HG03575 (cell line): ENCODE data around the gene PLEKHF1.

ENCODE experiments used
- ATAC-seq: cut with Tn5 transposase; IDR thresholded peaks from one replicate; pipeline ENCODE4 v1.9.1; 2021; ENCODE audit not compliant: unreplicated experiment, insufficient number of reproducible peaks, low FRiP score; ENCODE audit errors: extremely low read depth

The PLEKHF1 gene

GRCh38 chr19:29675120-29675649 is 9.9 kb downstream of the PLEKHF1 start:
- ATAC-seq = no peak

GRCh38 chr19:29675650-29676186 is 10.5 kb downstream of the PLEKHF1 start:
- no peak for ATAC-seq

GRCh38 chr19:29676586-29676985 is 11.3 kb downstream of the PLEKHF1 start:
- ATAC-seq = no peak

GRCh38 chr19:29677001-29677817 is 11.9 kb downstream of the PLEKHF1 start:
- ATAC-seq = no peak

- no peak for ATAC-seq
Observed at GRCh38 chr19:29678484-29679106, 13.3 kb downstream of the PLEKHF1 start.

GRCh38 chr19:29679598-29680210 is 14.4 kb downstream of the PLEKHF1 start:
- ATAC-seq = no peak

- no peak for ATAC-seq
Observed at GRCh38 chr19:29680447-29680846, 15.2 kb downstream of the PLEKHF1 start.

GRCh38 chr19:29680937-29681336 is 15.7 kb downstream of the PLEKHF1 start:
- ATAC-seq = no peak

GRCh38 chr19:29681422-29682235 is 16.4 kb downstream of the PLEKHF1 start:
- ATAC-seq = no peak

GRCh38 chr19:29682236-29682895 is 17.1 kb downstream of the PLEKHF1 start:
- no peak for ATAC-seq

GRCh38 chr19:29683009-29683408 is 17.7 kb downstream of the PLEKHF1 start:
- no peak for ATAC-seq

- no peak for ATAC-seq
Observed at GRCh38 chr19:29685326-29685725, 20.1 kb downstream of the PLEKHF1 start.

GRCh38 chr19:29686285-29686805 is 21.1 kb downstream of the PLEKHF1 start:
- no peak for ATAC-seq

- no peak for ATAC-seq
Observed at GRCh38 chr19:29687244-29687896, 22.1 kb downstream of the PLEKHF1 start.

- ATAC-seq = no peak
Observed at GRCh38 chr19:29687897-29688728, 22.9 kb downstream of the PLEKHF1 start.

- no peak for ATAC-seq
Observed at GRCh38 chr19:29690842-29691241, 25.6 kb downstream of the PLEKHF1 start.

GRCh38 chr19:29694161-29694560 is 28.9 kb downstream of the PLEKHF1 start:
- no peak for ATAC-seq
